Mesenchymal stem cell (in vitro differentiated cells and primary cell): ENCODE results near the gene RAB26.
"Not testable (repeated sequence)": the region's sequence is repeated elsewhere in the genome, so short reads cannot be mapped to it uniquely, and the experiment has no call there.

Experiments used
- DNase-seq: peaks from one replicate; pipeline ENCODE4 v3.0.0-alpha.2; 2013
- H2AFZ ChIP-seq: one replicate; pipeline ENCODE4 v1.6.1; 2013; ENCODE audit warnings: low read depth, mild to moderate bottlenecking, control low read depth, inconsistent platforms, low read length, moderate library complexity
- H2AK5ac ChIP-seq: 2 replicates; pipeline ENCODE4 v1.6.1; 2013; ENCODE audit warnings: low read length, moderate library complexity, mild to moderate bottlenecking, inconsistent platforms; ENCODE audit not compliant: severe bottlenecking
- H2BK120ac ChIP-seq: one replicate; pipeline ENCODE4 v1.6.1; 2013; ENCODE audit warnings: low read depth, mild to moderate bottlenecking, inconsistent platforms, low read length, moderate library complexity
- H2BK12ac ChIP-seq, 2 experiments: one replicate each; pipeline ENCODE4 v1.6.1; 2013; ENCODE audit warnings: inconsistent platforms in 2 of 2, low read length in 2 of 2, mild to moderate bottlenecking in 2 of 2, moderate library complexity in 2 of 2, control low read depth in 1 of 2
- H2BK15ac ChIP-seq: one replicate; pipeline ENCODE4 v1.6.1; 2013; ENCODE audit warnings: mild to moderate bottlenecking, low read depth, inconsistent platforms; ENCODE audit not compliant: poor library complexity, severe bottlenecking
- H2BK5ac ChIP-seq: 2 replicates; pipeline ENCODE4 v1.6.1; 2013; ENCODE audit warnings: low read depth, mild to moderate bottlenecking, low read length, control low read depth, inconsistent platforms; ENCODE audit not compliant: poor library complexity, severe bottlenecking
- H3K14ac ChIP-seq, 2 experiments: one replicate each; pipeline ENCODE4 v1.6.1; 2013; ENCODE audit warnings: inconsistent platforms in 2 of 2, low read length in 2 of 2, control low read depth in 1 of 2, mild to moderate bottlenecking in 1 of 2, moderate library complexity in 1 of 2
- H3K18ac ChIP-seq, 2 experiments: one replicate each; pipeline ENCODE4 v1.6.1; 2013; ENCODE audit warnings: inconsistent platforms in 2 of 2, low read length in 2 of 2, control low read depth in 1 of 2, low read depth in 1 of 2, mild to moderate bottlenecking in 1 of 2
- H3K23ac ChIP-seq, 2 experiments: one replicate each; pipeline ENCODE4 v1.6.1; 2013; ENCODE audit warnings: inconsistent platforms in 2 of 2, low read length in 2 of 2, mild to moderate bottlenecking in 2 of 2, moderate library complexity in 2 of 2, control low read depth in 1 of 2
- H3K27ac ChIP-seq: 2 replicates; pipeline ENCODE4 v1.5.1; 2013; ENCODE audit warnings: mild to moderate bottlenecking, moderate library complexity, low read length, control low read depth, inconsistent platforms; ENCODE audit not compliant: poor library complexity, severe bottlenecking
- H3K27me3 ChIP-seq, 2 experiments: 2 replicates each; pipeline versions ENCODE4 v1.6.1 to v1.7.0; 2013; ENCODE audit warnings: low read length in 2 of 2, mild to moderate bottlenecking in 2 of 2, moderate library complexity in 2 of 2, control low read depth in 1 of 2, inconsistent platforms in 1 of 2; ENCODE audit not compliant: control insufficient read depth in 1 of 2, insufficient read depth in 1 of 2
- H3K36me3 ChIP-seq, 2 experiments: 2 replicates each; pipeline versions ENCODE4 v1.6.1 to v1.7.0; 2013; ENCODE audit warnings: low read length in 2 of 2, control low read depth in 1 of 2, inconsistent platforms in 1 of 2, low read depth in 1 of 2, mild to moderate bottlenecking in 1 of 2; ENCODE audit not compliant: insufficient read depth in 2 of 2, control insufficient read depth in 1 of 2
- H3K4ac ChIP-seq, 2 experiments: one replicate each; pipeline ENCODE4 v1.6.1; 2013; ENCODE audit warnings: inconsistent platforms in 2 of 2, low read length in 2 of 2, mild to moderate bottlenecking in 2 of 2, moderate library complexity in 2 of 2, control low read depth in 1 of 2, low read depth in 1 of 2
- H3K4me1 ChIP-seq: 2 replicates; pipeline ENCODE4 v1.6.1; 2013; ENCODE audit warnings: low read depth, low read length, control low read depth; ENCODE audit not compliant: control insufficient read depth, insufficient read depth
- H3K4me2 ChIP-seq: 2 replicates; pipeline ENCODE4 v1.6.1; 2013; ENCODE audit warnings: low read length, mild to moderate bottlenecking, inconsistent platforms; ENCODE audit not compliant: poor library complexity, severe bottlenecking
- H3K4me3 ChIP-seq, 2 experiments: 2 replicates each; pipeline versions ENCODE4 v1.5.1 to v1.7.0; 2013; ENCODE audit warnings: low read length in 2 of 2, mild to moderate bottlenecking in 2 of 2, control low read depth in 1 of 2, low read depth in 1 of 2; ENCODE audit not compliant: insufficient read depth in 1 of 2
- H3K79me1 ChIP-seq: replicated peaks from 2 replicates; pipeline ENCODE4 v1.6.1; 2013; ENCODE audit warnings: mild to moderate bottlenecking, control low read depth, low read length, inconsistent platforms; ENCODE audit not compliant: poor library complexity, severe bottlenecking
- H3K9ac ChIP-seq: 2 replicates; pipeline ENCODE4 v1.7.0; 2013; ENCODE audit warnings: mild to moderate bottlenecking, low read length, moderate library complexity
- H3K9me3 ChIP-seq: 2 replicates; pipeline ENCODE4 v1.7.0; 2013; ENCODE audit warnings: mild to moderate bottlenecking, low read length; ENCODE audit not compliant: control insufficient read depth
- H4K8ac ChIP-seq: one replicate; pipeline ENCODE4 v1.6.1; 2013; ENCODE audit warnings: inconsistent platforms, mild to moderate bottlenecking, low read length, moderate library complexity
- H4K91ac ChIP-seq: one replicate; pipeline ENCODE4 v1.6.1; 2013; ENCODE audit warnings: mild to moderate bottlenecking, low read length, inconsistent platforms
- WGBS: methylation state at CpG from one replicate; pipeline ENCODE4 v1.1.7; 2013; ENCODE audit warnings: mixed read lengths; 5-methylcytosine and 5-hydroxymethylcytosine counted together

The RAB26 gene

DNA sequence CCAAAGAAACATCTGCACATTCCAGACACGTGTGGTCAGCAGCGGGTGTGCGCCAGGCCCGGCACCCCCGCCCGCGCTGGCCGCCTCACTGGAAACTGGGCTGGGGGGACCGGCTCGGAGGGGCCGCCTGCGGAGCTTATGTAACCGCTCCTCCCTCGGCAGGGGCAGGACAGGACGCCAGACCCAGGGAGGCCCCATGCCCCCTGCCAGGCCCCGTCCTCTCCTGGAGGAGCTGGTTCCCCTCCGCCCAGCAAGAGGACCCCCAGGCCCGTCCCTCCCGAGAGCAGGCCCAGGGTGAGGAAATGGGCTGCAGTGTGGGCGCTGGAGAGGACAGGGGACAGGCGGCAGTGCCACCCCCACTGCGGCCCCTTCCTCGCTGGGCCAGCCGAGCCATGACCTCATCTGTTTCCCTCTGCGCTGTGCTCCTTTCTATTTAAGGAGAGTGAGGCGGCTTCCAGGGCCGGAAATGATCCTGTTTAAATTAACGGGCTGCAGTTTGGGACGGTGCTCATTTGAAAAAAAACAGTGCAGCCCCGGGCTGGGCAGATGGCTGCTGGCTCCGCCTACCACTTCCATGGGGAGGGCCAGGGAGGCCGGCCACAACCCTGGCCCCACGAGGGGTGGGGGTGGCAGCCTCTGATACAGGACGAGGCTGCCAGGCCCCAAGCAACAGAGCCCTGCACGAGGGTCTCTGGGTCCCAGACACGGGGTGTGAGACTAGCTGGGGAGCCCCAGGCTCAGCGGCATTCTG, 23.6 kb upstream of the RAB26 start:
- Histone ChIP-seq H3K4me3 (peak overlapping the region in 1 of 2 experiments; percentile 65), H2BK12ac (peak overlapping the region; percentile 77 to 87), H4K8ac (peak overlapping the region; percentile 95), H3K4me1 (peaks cover 54% of the 10 kb centered on the region), H2AK5ac (peak overlapping the region; percentile 63), H4K91ac (peak overlapping the region; percentile 99), H3K14ac (peak overlapping the region in 1 of 2 experiments; percentile 59), H2BK15ac (peak overlapping the region; percentile 83), H2BK5ac (peak overlapping the region; percentile 94), H2BK120ac (peak overlapping the region; percentile 95), H3K9ac (peak overlapping the region; percentile 82), H3K27ac (peak overlapping the region; percentile 96), H3K4me2 (peak overlapping the region; percentile 81), H3K18ac (peak overlapping the region; percentile 96 to 97), H3K4ac (peak overlapping the region; percentile 81 to 82)
- H3K36me3 ChIP-seq, H3K23ac ChIP-seq, H3K79me1 ChIP-seq, H2AFZ ChIP-seq, H3K27me3 ChIP-seq, H3K9me3 ChIP-seq: not testable (repeated sequence)
- WGBS: 2% methylated on average over 30 of the region's 37 CpGs
- peak; percentile 88 for DNase-seq

DNA sequence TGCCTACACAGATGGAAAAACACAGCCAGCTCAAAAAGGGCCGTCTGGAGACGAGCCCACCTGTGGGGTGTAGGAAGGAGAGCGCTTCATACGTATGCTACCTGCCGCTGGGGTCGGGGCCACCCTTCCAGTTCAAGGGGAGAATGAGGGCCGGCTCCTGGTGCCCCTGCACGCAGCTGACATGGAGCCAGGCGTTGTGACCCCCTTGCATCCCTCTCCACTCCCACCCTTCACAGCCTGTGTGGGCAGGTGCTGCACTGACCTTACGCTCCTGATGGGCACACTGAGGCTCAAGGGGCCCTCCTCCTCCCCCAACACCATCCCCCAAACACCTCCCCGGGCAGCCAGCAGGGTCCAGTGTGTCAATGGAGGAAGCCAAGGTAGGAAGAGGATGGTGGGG, 22.8 kb upstream of the RAB26 start:
- H2BK5ac ChIP-seq: peak overlapping the region; percentile 61

DNA sequence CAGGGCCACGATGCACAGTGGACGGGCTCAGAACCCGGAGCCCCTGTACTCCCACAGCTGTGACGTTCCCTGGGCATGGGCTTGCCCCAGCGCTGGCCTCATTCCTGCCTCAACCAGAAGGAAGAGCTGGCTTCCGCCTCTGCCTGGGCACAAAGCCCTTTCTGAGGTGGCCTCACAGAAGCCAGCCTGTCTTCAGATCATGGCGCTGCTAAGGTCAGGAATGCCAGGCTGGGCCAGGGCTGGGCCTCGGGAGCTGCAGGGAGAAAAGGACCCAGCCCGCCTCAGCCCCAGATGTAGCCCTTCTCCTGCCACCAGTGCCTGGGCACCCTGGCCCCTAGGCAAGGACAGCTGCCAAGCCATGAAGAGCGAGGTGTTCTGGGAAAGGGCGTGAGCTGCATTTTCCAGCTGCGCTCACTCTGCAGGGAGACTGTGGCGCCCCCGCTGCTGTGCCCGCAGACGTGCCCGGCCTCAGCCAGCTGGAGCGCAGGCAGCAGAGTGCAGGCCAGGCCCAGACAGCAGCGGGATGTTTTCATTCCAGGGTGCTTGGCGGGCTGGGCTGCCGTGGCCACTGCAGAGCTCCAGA, 22.2 kb upstream of the RAB26 start:
- not testable (repeated sequence) for H3K4me3 ChIP-seq, H3K4me2 ChIP-seq, H3K9me3 ChIP-seq, H3K27me3 ChIP-seq, H2AFZ ChIP-seq, H2AK5ac ChIP-seq, H3K23ac ChIP-seq, H3K14ac ChIP-seq, DNase-seq, H3K9ac ChIP-seq, H3K36me3 ChIP-seq, H3K79me1 ChIP-seq, H2BK5ac ChIP-seq
- WGBS: 89% methylated on average over 21 of the region's 21 CpGs
- peak overlapping the region; percentile 59 to 67 for H2BK12ac ChIP-seq
- peak overlapping the region; percentile 96 for H3K27ac ChIP-seq
- H2BK120ac ChIP-seq: peak overlapping the region; percentile 49
- H3K18ac ChIP-seq: peak overlapping the region; percentile 14 to 54
- peak overlapping the region; percentile 99 for H4K91ac ChIP-seq
- H3K4me1 ChIP-seq: peaks cover 55% of the 10 kb centered on the region
- peak overlapping the region; percentile 98 for H2BK15ac ChIP-seq
- H3K4ac ChIP-seq: peak overlapping the region in 1 of 2 experiments; percentile 43
- H4K8ac ChIP-seq: peak overlapping the region; percentile 55

More for the DNA sequence above, 22.8 kb upstream of the RAB26 start:
- H3K4me2 ChIP-seq: peak overlapping the region; percentile 44
- peak overlapping the region; percentile 63 for H2AK5ac ChIP-seq
- H3K18ac ChIP-seq: peak overlapping the region; percentile 77 to 94
- WGBS: 73% methylated on average over 7 of the region's 11 CpGs
- peak overlapping the region in 1 of 2 experiments; percentile 65 for H3K4me3 ChIP-seq
- H3K79me1 ChIP-seq, H3K27me3 ChIP-seq, H3K9me3 ChIP-seq, H3K23ac ChIP-seq, DNase-seq, H2AFZ ChIP-seq, H3K36me3 ChIP-seq: not testable (repeated sequence)
- H2BK12ac ChIP-seq: peak overlapping the region; percentile 86 to 93
- H2BK120ac ChIP-seq: peak overlapping the region; percentile 64
- peak overlapping the region; percentile 64 for H4K8ac ChIP-seq
- H3K9ac ChIP-seq: peak overlapping the region; percentile 82
- H2BK15ac ChIP-seq: peak overlapping the region; percentile 98
- peak overlapping the region; percentile 99 for H4K91ac ChIP-seq
- peak overlapping the region in 1 of 2 experiments; percentile 59 for H3K14ac ChIP-seq
- H3K4ac ChIP-seq: peak overlapping the region; percentile 49 to 82
- H3K27ac ChIP-seq: peak overlapping the region; percentile 96
- peaks cover 55% of the 10 kb centered on the region for H3K4me1 ChIP-seq

DNA sequence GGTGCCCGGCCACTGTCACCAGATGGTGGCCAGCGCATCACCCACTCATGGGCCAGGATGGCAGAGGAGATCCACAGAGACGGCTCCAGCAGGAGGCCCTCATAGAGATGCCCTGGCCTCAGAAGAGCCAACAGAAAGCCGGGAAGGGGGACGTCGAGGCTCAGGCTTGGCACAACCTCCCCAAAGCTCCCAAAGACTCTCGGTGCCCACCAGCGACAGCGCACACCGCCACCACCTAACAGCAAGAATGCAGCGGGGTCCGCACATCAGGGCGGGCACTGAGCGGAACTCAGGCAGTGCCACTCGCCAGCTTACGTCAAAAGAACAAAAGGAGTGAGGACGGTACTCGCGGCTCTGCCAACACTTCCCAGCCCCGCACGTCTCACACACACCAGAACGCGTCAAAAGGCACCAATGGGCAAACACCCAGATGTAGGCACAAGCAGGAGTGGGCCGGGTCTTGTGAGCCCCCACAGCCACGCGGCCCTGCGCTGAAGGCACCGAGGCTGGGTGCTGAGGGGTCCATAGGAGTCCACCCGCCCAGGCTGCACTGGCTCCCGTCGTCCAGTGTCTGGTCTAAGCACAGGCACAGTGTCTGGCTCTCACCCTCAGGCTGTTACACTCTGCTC, 21.4 kb upstream of the RAB26 start:
- H3K4me2 ChIP-seq, H3K9me3 ChIP-seq, H2BK15ac ChIP-seq, H3K23ac ChIP-seq, H3K79me1 ChIP-seq, H3K27me3 ChIP-seq, DNase-seq, H3K36me3 ChIP-seq, H2AFZ ChIP-seq, H2BK5ac ChIP-seq, H3K4me3 ChIP-seq: not testable (repeated sequence)
- peak overlapping the region; percentile 17 for H3K27ac ChIP-seq
- peak overlapping the region; percentile 85 for H4K8ac ChIP-seq
- H3K4ac ChIP-seq: peak overlapping the region; percentile 39 to 71
- H2AK5ac ChIP-seq: peak overlapping the region; percentile 28
- peak overlapping the region; percentile 89 to 90 for H2BK12ac ChIP-seq
- peaks cover 49% of the 10 kb centered on the region for H3K4me1 ChIP-seq
- H4K91ac ChIP-seq: peak overlapping the region; percentile 93
- peak overlapping the region; percentile 60 to 92 for H3K18ac ChIP-seq
- peak overlapping the region in 1 of 2 experiments; percentile 29 for H3K14ac ChIP-seq
- H3K9ac ChIP-seq: peak overlapping the region; percentile 32
- H2BK120ac ChIP-seq: peak overlapping the region; percentile 38
- WGBS: 95% methylated on average over 24 of the region's 31 CpGs
